ENCODE measurements around the gene SLC28A1. TPM values are rescaled to one million over a fixed set of nuclear protein-coding genes. Genes with fewer than 3 reads are reported as not detected.

Gene SLC28A1
- total and polyA plus RNA-seq, 7 donors, result 0.13 to 1.9 (median 0.34) TPM

GRCh38 chr15:84911879-84912660 lies 27.6 kb downstream of the SLC28A1 start:
- TF ChIP-seq CTCF (IDR thresholded peaks at IDR 0.05), result no peak
- Histone ChIP-seq H3K4me3 (no peak overlapping the region), H3K9me3 (no peaks in the 10 kb centered on the region), H3K36me3 (ENCODE audit: insufficient read depth in 1 of 2, low read depth in 1 of 2) (no peaks in the 10 kb centered on the region), H3K4me1 (peaks cover 56% of the 10 kb centered on the region), H3K27ac (peak overlapping the region; percentile 86), H3K27me3 (ENCODE audit: insufficient read depth in 3 of 3, low read length in 2 of 3) (no peaks in the 10 kb centered on the region)
- ATAC-seq (peak; percentile 82 to 89 (median 86)), DNase-seq (peak; percentile 91 to 95)
- intact Hi-C loops (cut with DNase I), result loop anchor here in 1 of 2 donors (5.0 kb wide), 1 partner anchor 70 kb away; no protein-coding TSS in a partner anchor
- WGBS, 3 donors, result 15 to 23% (median 17%) methylated on average over 6 of the region's 6 CpGs

- no peak for TF ChIP-seq CTCF (IDR thresholded peaks at IDR 0.05)
- Histone ChIP-seq H3K9me3 (no peaks in the 10 kb centered on the region), H3K27ac (peak overlapping the region; percentile 86), H3K4me3 (no peak overlapping the region), H3K27me3 (ENCODE audit: insufficient read depth in 3 of 3, low read length in 2 of 3) (no peaks in the 10 kb centered on the region), H3K4me1 (peaks cover 56% of the 10 kb centered on the region), H3K36me3 (ENCODE audit: insufficient read depth in 1 of 2, low read depth in 1 of 2) (no peaks in the 10 kb centered on the region)
- no peak for DNase-seq
- no peak for ATAC-seq
- WGBS, 3 donors, result 43 to 76% (median 53%) methylated on average over 2 of the region's 2 CpGs
- intact Hi-C loops (cut with DNase I), result loop anchor here in 1 of 2 donors (5.0 kb wide), 1 partner anchor 71 kb away; no protein-coding TSS in a partner anchor
Observed at GRCh38 chr15:84913360-84913723, 28.9 kb downstream of the SLC28A1 start.

GRCh38 chr15:84914351-84914750 lies 29.9 kb downstream of the SLC28A1 start:
- Histone ChIP-seq H3K4me3 (no peak overlapping the region), H3K27ac (peak overlapping the region; percentile 86), H3K27me3 (ENCODE audit: insufficient read depth in 3 of 3, low read length in 2 of 3) (no peaks in the 10 kb centered on the region), H3K4me1 (peaks cover 56% of the 10 kb centered on the region), H3K9me3 (no peaks in the 10 kb centered on the region), H3K36me3 (ENCODE audit: insufficient read depth in 1 of 2, low read depth in 1 of 2) (no peaks in the 10 kb centered on the region)
- TF ChIP-seq CTCF (IDR thresholded peaks at IDR 0.05), result no peak
- intact Hi-C loops (cut with DNase I), result loop anchor here in 1 of 2 donors (5.0 kb wide), 1 partner anchor 72 kb away; no protein-coding TSS in a partner anchor
- ATAC-seq, result no peak
- no peak for DNase-seq
- WGBS, 3 donors, result 24 to 58% (median 32%) methylated on average over 5 of the region's 5 CpGs

- peaks cover 53% of the 10 kb centered on the region for H3K4me1 ChIP-seq
- 23 to 57% (median 27%) methylated on average over 12 of the region's 12 CpGs for WGBS, 3 donors
- H3K9me3 ChIP-seq, result no peaks in the 10 kb centered on the region
- DNase-seq (peak; percentile 79 to 87), ATAC-seq (peak; percentile 82 to 92 (median 86))
- H3K36me3 ChIP-seq (ENCODE audit: insufficient read depth in 1 of 2, low read depth in 1 of 2), result no peaks in the 10 kb centered on the region
- no peak for TF ChIP-seq CTCF (IDR thresholded peaks at IDR 0.05)
- no peaks in the 10 kb centered on the region for H3K27me3 ChIP-seq (ENCODE audit: insufficient read depth in 3 of 3, low read length in 2 of 3)
- intact Hi-C loops (cut with DNase I), result loop anchor here in 1 of 2 donors (5.0 kb wide), 1 partner anchor 73 kb away; no protein-coding TSS in a partner anchor
- no peak overlapping the region for H3K4me3 ChIP-seq
- peak overlapping the region; percentile 86 for H3K27ac ChIP-seq
Observed at GRCh38 chr15:84914909-84915605, 30.6 kb downstream of the SLC28A1 start.

Measured in psoas muscle (tissue), 8 donors.